Right atrium auricular region (tissue), 2 donors: ENCODE data around the gene PRKAG2. TPM values are rescaled to one million over a fixed set of nuclear protein-coding genes. Genes with fewer than 3 reads are reported as not detected.

Source experiments
- DNase-seq: peaks from one replicate; pipeline ENCODE4 v3.0.0-alpha.2; 2019; ENCODE audit warnings: low spot score
- H3K27ac ChIP-seq, 2 donors: fragments of 200-600 bp; sonication (generic); 1 replicate in 1 of 2; 2 replicates in 1 of 2; pipeline ENCODE4 v1.5.1; 2016 to 2019
- H3K27me3 ChIP-seq, 2 donors: fragments of 200-600 bp; sonication (generic); one replicate each; pipeline versions ENCODE4 v1.5.1 to v1.6.0; 2017 to 2019
- H3K36me3 ChIP-seq: fragments of 200-600 bp; sonication (generic); one replicate; pipeline ENCODE4 v1.5.1; 2016
- H3K4me1 ChIP-seq, 2 donors: fragments of 200-600 bp; sonication (generic); one replicate each; pipeline versions ENCODE4 v1.5.1 to v1.6.0; 2017 to 2019
- H3K4me3 ChIP-seq, 2 donors: fragments of 200-600 bp; sonication (generic); 1 replicate in 1 of 2; 2 replicates in 1 of 2; pipeline ENCODE4 v1.5.1; 2017 to 2019; ENCODE audit warnings: mild to moderate bottlenecking in 1 of 2, moderate library complexity in 1 of 2
- H3K9me3 ChIP-seq, 2 donors: fragments of 200-600 bp; sonication (generic); one replicate each; pipeline ENCODE4 v1.5.1; 2019
- total RNA-seq, 2 donors: library from RNA; depleted of rRNA; stranded (reverse); fragments of >200 nt; gene quantifications; one replicate each; pipeline ENCODE4 v1.1.0, GENCODE V29; 2016
- TF ChIP-seq, protein P1 (sequence below), 2 donors: fragments of 200-600 bp; sonication (generic); IDR thresholded peaks; one replicate each; pipeline ENCODE4 v1.5.1; 2019; ENCODE audit warnings: antibody characterized with exemption in 2 of 2

Gene PRKAG2
- total RNA-seq, 2 donors from 2014 or later: 133 to 177 TPM

DNA sequence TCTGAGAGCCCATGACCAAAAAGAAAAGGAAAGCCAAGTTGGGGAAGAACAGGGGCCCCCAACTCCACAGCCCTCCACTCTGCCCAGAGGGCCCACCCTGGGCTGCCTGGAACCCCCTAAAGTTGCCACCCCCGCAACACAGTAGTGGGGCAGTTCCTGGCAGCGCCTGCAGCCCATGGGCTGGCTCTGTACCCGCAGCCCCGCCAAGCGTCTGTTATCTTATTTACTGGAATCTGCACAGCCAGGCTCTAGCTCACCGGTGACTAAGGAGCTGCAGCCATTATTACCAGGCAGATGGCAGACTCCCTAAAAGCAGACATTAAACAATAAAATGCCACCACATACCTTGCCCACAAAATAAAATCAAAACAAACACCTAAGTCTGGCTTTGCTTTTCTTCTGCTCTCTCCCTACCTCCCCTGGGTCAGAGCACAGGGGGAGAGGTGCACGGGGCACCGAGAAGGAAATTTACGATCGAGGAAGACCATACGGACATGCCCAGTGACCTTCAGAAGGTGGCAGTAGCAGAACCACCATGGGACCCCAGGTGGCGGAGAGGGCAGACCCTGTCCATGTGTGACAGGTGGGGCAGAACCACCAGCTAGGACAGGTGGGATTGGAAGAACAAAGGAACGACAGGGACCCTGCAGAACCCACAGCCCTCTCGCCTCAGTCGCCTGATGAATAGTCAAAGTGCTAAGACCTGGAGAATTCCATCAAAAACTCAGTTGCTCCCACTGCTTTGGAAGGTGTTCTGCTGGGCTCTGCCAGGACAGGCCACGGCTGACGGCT is 66.3 kb downstream of the PRKAG2 start:
- no peaks in the 10 kb centered on the region for H3K36me3 ChIP-seq
- TF ChIP-seq, protein P1, sequence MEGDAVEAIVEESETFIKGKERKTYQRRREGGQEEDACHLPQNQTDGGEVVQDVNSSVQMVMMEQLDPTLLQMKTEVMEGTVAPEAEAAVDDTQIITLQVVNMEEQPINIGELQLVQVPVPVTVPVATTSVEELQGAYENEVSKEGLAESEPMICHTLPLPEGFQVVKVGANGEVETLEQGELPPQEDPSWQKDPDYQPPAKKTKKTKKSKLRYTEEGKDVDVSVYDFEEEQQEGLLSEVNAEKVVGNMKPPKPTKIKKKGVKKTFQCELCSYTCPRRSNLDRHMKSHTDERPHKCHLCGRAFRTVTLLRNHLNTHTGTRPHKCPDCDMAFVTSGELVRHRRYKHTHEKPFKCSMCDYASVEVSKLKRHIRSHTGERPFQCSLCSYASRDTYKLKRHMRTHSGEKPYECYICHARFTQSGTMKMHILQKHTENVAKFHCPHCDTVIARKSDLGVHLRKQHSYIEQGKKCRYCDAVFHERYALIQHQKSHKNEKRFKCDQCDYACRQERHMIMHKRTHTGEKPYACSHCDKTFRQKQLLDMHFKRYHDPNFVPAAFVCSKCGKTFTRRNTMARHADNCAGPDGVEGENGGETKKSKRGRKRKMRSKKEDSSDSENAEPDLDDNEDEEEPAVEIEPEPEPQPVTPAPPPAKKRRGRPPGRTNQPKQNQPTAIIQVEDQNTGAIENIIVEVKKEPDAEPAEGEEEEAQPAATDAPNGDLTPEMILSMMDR (IDR thresholded peaks at IDR 0.05): no peak
- no peaks in the 10 kb centered on the region for H3K9me3 ChIP-seq
- H3K4me1 ChIP-seq: no peaks in the 10 kb centered on the region
- no peak for DNase-seq
- no peak overlapping the region for H3K27ac ChIP-seq
- no peaks in the 10 kb centered on the region for H3K27me3 ChIP-seq
- no peak overlapping the region for H3K4me3 ChIP-seq

DNA sequence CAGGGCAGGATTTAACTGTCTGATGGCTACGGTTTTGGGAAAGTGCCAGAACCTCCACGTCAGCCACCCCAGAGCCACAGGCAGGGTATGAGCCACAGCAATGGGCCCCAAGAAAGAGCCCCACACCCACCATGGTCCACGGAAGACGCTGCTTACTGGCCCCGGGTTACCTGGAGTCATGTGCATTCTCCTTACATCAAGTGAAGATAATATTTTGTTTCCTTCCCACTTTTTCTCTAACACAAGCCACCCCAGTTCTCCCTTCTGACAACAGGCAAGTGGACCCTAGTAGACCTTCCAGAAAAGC is 67.1 kb downstream of the PRKAG2 start:
- no peaks in the 10 kb centered on the region for H3K9me3 ChIP-seq
- no peak for DNase-seq
- no peak overlapping the region for H3K4me3 ChIP-seq
- no peaks in the 10 kb centered on the region for H3K27me3 ChIP-seq
- no peak overlapping the region for H3K27ac ChIP-seq
- H3K4me1 ChIP-seq: no peaks in the 10 kb centered on the region
- TF ChIP-seq, protein P1 (IDR thresholded peaks at IDR 0.05): no peak
- no peaks in the 10 kb centered on the region for H3K36me3 ChIP-seq

DNA sequence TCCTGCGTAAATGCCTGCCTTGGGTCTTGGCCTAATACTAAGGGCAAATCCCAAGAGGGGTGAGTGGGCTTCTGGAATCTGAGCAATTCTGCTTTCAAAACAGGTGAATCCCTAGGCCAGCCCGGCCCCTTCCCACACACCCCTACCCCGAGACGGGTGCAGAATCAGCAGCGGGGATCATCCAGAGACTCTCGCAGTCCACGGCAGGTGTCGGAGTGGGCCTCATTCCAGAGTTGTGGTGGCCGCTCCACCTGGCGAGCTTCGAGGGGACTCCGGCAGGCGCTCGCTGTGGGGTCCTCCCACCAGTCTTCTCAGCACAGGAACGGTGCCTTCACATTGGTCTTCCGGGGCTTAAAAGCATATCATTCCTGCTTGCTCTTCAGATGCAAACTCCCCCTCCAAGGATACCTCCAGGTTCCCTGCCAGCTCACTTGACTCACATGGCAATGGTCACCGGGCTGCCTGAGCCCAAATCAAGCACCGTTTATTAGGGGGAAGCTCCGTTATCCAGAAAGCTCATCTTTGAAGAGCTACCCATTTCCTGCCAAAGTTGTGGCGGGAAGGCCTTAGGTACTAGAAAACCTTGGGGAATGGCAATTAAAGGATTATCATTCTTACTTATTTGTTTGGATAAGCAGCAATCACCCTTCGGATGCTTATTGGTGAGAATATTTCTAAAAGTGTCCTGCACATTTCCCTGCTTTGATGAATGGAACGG is 67.6 kb downstream of the PRKAG2 start:
- no peaks in the 10 kb centered on the region for H3K27me3 ChIP-seq
- no peak overlapping the region for H3K27ac ChIP-seq
- no peak overlapping the region for H3K4me3 ChIP-seq
- H3K9me3 ChIP-seq: no peaks in the 10 kb centered on the region
- no peak for DNase-seq
- TF ChIP-seq, protein P1 (IDR thresholded peaks at IDR 0.05): no peak
- no peaks in the 10 kb centered on the region for H3K4me1 ChIP-seq
- H3K36me3 ChIP-seq: no peaks in the 10 kb centered on the region

DNA sequence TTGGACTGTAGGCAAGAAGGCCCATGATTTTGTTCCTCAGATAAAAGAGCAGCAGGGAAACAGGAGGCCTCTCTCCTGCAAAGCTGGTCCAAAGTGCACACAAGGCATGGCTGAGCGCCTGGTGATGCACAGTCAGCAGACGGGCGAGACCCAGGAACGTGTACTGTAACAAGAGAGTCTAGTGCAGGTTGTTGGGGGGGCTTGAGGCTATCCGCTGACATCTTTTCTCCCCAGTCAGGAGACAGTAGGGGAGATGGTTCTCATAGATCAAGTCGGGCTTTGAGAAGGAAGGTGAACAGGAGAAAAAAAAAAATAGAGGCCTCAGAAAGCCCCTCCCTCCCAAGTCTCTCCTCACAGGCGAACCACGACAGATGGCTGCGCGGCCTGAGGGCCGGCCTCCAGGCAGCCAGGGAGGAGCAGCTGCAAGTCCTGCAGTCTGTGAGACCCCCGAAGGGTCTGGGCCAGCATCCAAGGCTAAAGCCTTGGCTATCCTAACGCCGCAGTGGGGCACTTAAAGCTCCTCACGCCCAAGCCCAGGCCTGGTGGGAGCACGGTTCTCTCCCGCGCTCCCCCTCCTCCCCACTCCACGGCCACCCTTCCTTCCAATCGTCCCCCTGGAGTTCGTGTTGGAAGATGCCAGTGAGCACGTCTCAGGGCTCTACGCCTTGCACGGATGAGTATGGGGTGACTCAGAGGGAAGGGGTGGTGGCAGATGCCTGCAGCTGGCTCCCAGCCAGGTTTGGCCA is 68.3 kb downstream of the PRKAG2 start:
- no peak for DNase-seq
- H3K9me3 ChIP-seq: no peaks in the 10 kb centered on the region
- TF ChIP-seq, protein P1 (IDR thresholded peaks at IDR 0.05): no peak

DNA sequence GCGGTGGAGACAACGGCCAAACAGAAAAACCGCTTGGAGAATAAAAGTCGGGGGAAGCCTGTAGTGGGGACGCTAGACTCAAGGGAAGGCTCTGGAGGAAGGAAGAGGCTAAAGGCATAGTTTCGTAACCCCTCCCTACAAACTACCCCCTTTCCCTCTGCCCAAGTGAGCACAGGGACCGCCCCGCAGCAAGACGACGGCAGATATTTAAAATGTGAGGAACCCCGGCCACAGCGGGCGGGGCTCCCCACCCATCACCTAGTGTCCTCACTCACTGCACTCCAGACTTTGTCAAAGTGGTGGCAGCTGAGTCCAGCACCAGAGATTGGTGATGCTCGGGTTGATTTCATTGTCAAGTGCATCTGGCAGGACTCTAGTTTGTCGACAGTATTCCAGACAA is 69.1 kb downstream of the PRKAG2 start:
- no peak for DNase-seq
- Histone ChIP-seq H3K4me1 (no peaks in the 10 kb centered on the region), H3K27ac (no peak overlapping the region), H3K36me3 (no peaks in the 10 kb centered on the region), H3K4me3 (no peak overlapping the region), H3K27me3 (no peaks in the 10 kb centered on the region), H3K9me3 (no peaks in the 10 kb centered on the region)
- TF ChIP-seq, protein P1 (IDR thresholded peaks at IDR 0.05): no peak

More for the DNA sequence above, 68.3 kb downstream of the PRKAG2 start:
- no peak overlapping the region for H3K4me3 ChIP-seq
- H3K27me3 ChIP-seq: no peaks in the 10 kb centered on the region
- H3K27ac ChIP-seq: no peak overlapping the region
- H3K4me1 ChIP-seq: no peaks in the 10 kb centered on the region
- H3K36me3 ChIP-seq: no peaks in the 10 kb centered on the region
